Stimulated activated CD4-positive, alpha-beta T cell treated with anti-CD3 and anti-CD28 coated beads, Interleukin-1b, Interleukin-23, amount 100 ng/mL, for 4 hours (primary cell): Measurements from ENCODE around the gene RBM8A.

Source experiments
- DNase-seq, 2 donors: peaks; one replicate each; pipeline ENCODE4 v3.0.0-alpha.2; 2020; ENCODE audit warnings: low read depth in 2 of 2

RBM8A gene

GRCh38 chr1:145918144-145918991, 8.9 kb downstream of the RBM8A start, which contains the start of gene PEX11B:
TSS of gene PEX11B (minus strand) at chr1:145918717. CDS start at chr1:145918688, 29 bp downstream.
- peak; percentile 86 to 89 for DNase-seq

- DNase-seq: no peak
Observed at GRCh38 chr1:145917595-145917994, 9.7 kb downstream of the RBM8A start.

GRCh38 chr1:145916745-145917144, 10.5 kb downstream of the RBM8A start:
- no peak for DNase-seq

- DNase-seq: no peak
Observed at GRCh38 chr1:145912128-145912641, 15.1 kb downstream of the RBM8A start.

GRCh38 chr1:145908653-145909052, 18.6 kb downstream of the RBM8A start:
- DNase-seq: no peak

- no peak for DNase-seq
Observed at GRCh38 chr1:145906954-145907753, 20.1 kb downstream of the RBM8A start.

- no peak for DNase-seq
Observed at GRCh38 chr1:145901312-145902021, 25.8 kb downstream of the RBM8A start.

- no peak for DNase-seq
Observed at GRCh38 chr1:145898756-145899155, 28.5 kb downstream of the RBM8A start.

- no peak for DNase-seq
Observed at GRCh38 chr1:145897969-145898368, 29.3 kb downstream of the RBM8A start.

- DNase-seq: no peak
Observed at GRCh38 chr1:145895471-145895870, 31.8 kb downstream of the RBM8A start.

GRCh38 chr1:145893306-145894055, 33.8 kb downstream of the RBM8A start:
- no peak for DNase-seq

- no peak for DNase-seq
Observed at GRCh38 chr1:145892486-145893087, 34.7 kb downstream of the RBM8A start.

- peak; percentile 24 to 48 for DNase-seq
Observed at GRCh38 chr1:145891587-145892485, 35.4 kb downstream of the RBM8A start.

GRCh38 chr1:145891143-145891542, 36.1 kb downstream of the RBM8A start:
- no peak for DNase-seq

GRCh38 chr1:145889722-145890121, 37.6 kb downstream of the RBM8A start:
- DNase-seq: no peak

- DNase-seq: no peak
Observed at GRCh38 chr1:145887631-145888030, 39.7 kb downstream of the RBM8A start.

GRCh38 chr1:145886816-145887215, 40.5 kb downstream of the RBM8A start:
- no peak for DNase-seq

GRCh38 chr1:145886390-145886789, 40.9 kb downstream of the RBM8A start:
- no peak for DNase-seq

GRCh38 chr1:145885738-145886287, 41.5 kb downstream of the RBM8A start, which contains the start of gene ANKRD35:
TSS of gene ANKRD35 (minus strand) at chr1:145885866. CDS start at chr1:145885758, 108 bp downstream.
- peak; percentile 74 to 85 for DNase-seq
